ENCODE results near the gene STAC2. TPM values are rescaled to one million over a fixed set of nuclear protein-coding genes. Genes with fewer than 3 reads are reported as not detected.

Gene STAC2
- polyA plus RNA-seq, 2 of the 4 experiments (the other 2 are of a cell fraction), result 0.03 to 0.26 TPM

GRCh38 chr17:39194089-39194984 is 31.4 kb downstream of the STAC2 start (continued):
- TF ChIP-seq CHD4 (IDR thresholded peaks at IDR 0.05; ENCODE audit: borderline replicate concordance) (no peak), ZC3H11A (IDR thresholded peaks at IDR 0.05) (no peak), HMGXB4 (CRISPR knock-in tag; IDR thresholded peaks at IDR 0.05; ENCODE audit: borderline replicate concordance) (no peak), HOXB13 (CRISPR knock-in tag; IDR thresholded peaks at IDR 0.05; ENCODE audit: low read depth) (no peak), SMC3 (IDR thresholded peaks at IDR 0.05) (0 out of 3 replicates have a peak, but pooled peaks have one; percentile 11), TP53 (CRISPR knock-in tag; IDR thresholded peaks at IDR 0.05) (no peak), HES2 (IDR thresholded peaks at IDR 0.05) (no peak), ZNF302 (CRISPR knock-in tag; IDR thresholded peaks at IDR 0.05) (no peak), MAFK (IDR thresholded peaks at IDR 0.05; ENCODE audit: partially characterized antibody) (no peak), ATOH8 (CRISPR knock-in tag; IDR thresholded peaks at IDR 0.05; ENCODE audit: low read depth) (no peak), E2F6 (IDR thresholded peaks at IDR 0.05; ENCODE audit: borderline replicate concordance, low read depth) (no peak), PBX3 (IDR thresholded peaks at IDR 0.05) (no peak)

- POLR2A ChIA-PET, result no interaction called here
- H3K4me2 ChIP-seq, result no peak overlapping the region
- no peak for DNase-seq (ENCODE audit: low read depth in 1 of 2, low spot score in 1 of 2)
- CTCF ChIA-PET, result interaction anchor here (0.5 to 31.5 kb wide), 8 partner anchors 10 to 210 kb away, joined by 3 to 1140 read pairs (median 10); no protein-coding TSS in a partner anchor
- H3K4me1 ChIP-seq, result peaks cover 31% of the 10 kb centered on the region
- TF ChIP-seq RAD21 (conservative IDR thresholded peaks at IDR 0.05 in 1 of 2, IDR thresholded peaks at IDR 0.05 in 1 of 2), result no peak
- no peak for TF ChIP-seq HEYL (CRISPR knock-in tag; IDR thresholded peaks at IDR 0.05)
- no peak for TF ChIP-seq NR3C1 (IDR thresholded peaks at IDR 0.05)
- no peak for TF ChIP-seq RARB (CRISPR knock-in tag; IDR thresholded peaks at IDR 0.05)
- TF ChIP-seq SMC3 (IDR thresholded peaks at IDR 0.05), result no peak
- no peak for TF ChIP-seq JUNB (IDR thresholded peaks at IDR 0.05)
- TF ChIP-seq FOSL2 (IDR thresholded peaks at IDR 0.05), result no peak
- no peak for TF ChIP-seq FOSL2 (CRISPR knock-in tag; IDR thresholded peaks at IDR 0.05)
- no peak for TF ChIP-seq GATA3 (IDR thresholded peaks at IDR 0.05; ENCODE audit: borderline replicate concordance)
- no peak for TF ChIP-seq E2F6 (IDR thresholded peaks at IDR 0.05; ENCODE audit: borderline replicate concordance, low read depth)
- no peak for TF ChIP-seq HOXA7 (CRISPR knock-in tag; IDR thresholded peaks at IDR 0.05)
- TF ChIP-seq MYC (IDR thresholded peaks at IDR 0.05; ENCODE audit: borderline replicate concordance, low read length), result no peak
- TF ChIP-seq FOSB (CRISPR knock-in tag; IDR thresholded peaks at IDR 0.05), result no peak
- TF ChIP-seq MAFK (IDR thresholded peaks at IDR 0.05; ENCODE audit: partially characterized antibody), result no peak
- TF ChIP-seq HOXB13 (CRISPR knock-in tag; IDR thresholded peaks at IDR 0.05; ENCODE audit: low read depth), result no peak
- no peaks in the 10 kb centered on the region for H3K9me3 ChIP-seq
- H3K4me3 ChIP-seq, result no peak overlapping the region
- no peak overlapping the region for H3K27ac ChIP-seq
- no peak for ATAC-seq
- FAIRE-seq, result no peak
- 90% methylated on average over 10 of the region's 10 CpGs for WGBS (ENCODE audit: missing lambda C conversion rate)
These were observed 32.4 kb downstream of the STAC2 start for GRCh38 chr17:39193346-39193745.

Measured in A549 (cell line).